RPMI8226 (cell line): Measurements from ENCODE around the gene AMN.

Experiments used
- DNase-seq: peaks from one replicate; pipeline ENCODE4 v3.0.0-alpha.2; 2015

AMN gene

DNA sequence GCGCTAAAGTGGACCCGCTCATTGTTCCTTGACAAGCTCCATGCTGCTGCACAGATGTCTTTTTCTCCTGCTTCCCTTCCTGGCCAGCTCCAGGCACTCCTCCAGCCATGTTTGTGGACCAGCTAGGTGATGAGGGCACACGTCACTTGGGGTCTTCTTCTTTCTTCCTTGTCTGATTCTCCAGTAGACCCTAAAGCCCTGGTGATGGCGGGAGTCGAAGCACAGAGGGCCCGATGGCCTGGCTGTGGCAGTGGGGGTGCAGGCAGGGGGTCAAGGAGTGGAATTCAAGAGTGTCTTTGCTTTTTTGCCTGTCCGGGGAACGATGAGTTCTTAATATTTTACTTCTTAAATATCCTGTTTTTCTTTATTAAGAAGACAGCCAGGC, 23.0 kb upstream of the AMN start:
- DNase-seq = no peak

DNA sequence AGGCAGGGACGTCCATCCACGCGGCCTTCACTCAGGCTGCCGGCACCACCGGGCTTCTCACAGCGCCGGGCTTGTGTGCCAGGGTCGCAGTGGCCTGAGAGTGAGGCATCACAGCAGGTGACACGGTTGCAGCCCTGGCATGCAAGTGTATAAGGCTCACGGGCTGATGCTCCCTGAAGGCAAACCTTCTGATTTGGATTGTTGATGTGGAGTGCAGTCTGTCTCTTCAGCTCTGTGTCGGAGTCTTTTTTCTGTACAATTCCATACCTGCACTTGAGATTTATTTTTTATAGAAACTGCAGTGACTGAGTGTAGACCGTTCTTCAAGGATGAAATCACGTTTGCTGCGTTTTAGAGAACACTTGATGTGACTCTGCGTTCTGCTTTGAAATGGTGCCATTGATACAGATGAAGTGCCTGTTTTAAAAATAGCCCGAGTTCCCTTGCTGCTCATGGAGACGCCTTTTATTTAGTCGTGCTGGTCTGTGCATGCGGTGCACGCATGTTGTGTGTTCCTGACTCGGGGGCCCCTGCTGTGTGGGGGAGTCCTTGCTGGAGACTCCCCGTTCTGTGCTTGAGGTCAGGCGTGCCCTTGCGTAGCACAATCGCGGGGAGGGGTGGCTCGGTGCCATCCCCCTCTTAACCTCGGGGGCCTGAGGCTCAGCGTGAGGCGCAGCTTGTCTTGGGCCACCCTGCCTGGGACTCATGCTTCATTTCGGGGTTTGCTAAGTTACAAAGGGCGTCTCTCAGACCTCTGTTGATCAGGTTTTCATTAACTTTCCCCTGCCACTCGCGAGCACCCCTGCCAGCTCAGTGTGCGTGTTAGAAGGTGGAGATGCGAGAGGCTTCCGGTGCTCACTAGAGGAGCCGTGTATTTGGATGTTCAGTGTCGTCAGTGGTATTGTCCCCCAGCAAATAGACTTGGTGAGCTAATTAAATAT, 21.6 kb upstream of the AMN start:
- DNase-seq = no peak

DNA sequence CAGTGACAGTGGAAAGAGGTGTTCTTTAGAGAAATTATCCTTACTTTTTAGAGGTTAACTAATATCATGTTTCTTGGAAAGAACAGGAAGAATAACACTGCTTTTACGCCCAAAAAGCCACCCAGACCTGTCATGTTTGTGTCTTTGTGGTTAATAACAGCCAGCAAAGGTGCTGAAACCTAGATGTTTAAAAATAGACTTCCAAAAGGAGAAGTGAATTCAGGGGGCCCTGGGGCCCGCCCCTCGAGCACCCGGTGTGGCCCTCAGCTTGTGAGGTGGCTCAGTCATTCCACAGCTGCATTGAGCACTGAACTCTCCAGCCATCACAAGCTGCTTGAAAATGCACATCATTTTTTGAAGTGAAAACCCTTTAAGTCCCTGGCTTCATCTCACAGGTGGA, 20.8 kb upstream of the AMN start:
- no peak for DNase-seq

DNA sequence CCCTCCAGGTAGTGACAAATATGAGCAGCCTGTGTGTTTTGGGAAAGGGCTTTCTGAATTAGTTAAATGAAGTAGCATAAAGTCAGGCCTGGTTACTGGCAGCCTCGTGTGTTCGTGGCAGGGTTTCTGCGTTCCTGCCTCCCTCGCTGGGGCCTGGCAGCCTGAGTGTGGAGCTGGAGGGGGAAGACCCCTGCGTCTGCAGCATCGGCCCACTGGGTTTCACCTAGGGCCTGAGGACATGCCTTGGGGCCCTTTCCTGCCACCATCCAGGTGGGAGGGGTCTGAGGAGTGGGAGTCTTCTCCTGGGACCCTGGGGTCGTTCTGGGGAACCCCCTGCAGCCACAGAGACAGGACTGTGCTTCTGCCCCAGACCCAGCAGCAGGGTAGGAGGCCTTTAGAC, 20.4 kb upstream of the AMN start:
- no peak for DNase-seq

DNA sequence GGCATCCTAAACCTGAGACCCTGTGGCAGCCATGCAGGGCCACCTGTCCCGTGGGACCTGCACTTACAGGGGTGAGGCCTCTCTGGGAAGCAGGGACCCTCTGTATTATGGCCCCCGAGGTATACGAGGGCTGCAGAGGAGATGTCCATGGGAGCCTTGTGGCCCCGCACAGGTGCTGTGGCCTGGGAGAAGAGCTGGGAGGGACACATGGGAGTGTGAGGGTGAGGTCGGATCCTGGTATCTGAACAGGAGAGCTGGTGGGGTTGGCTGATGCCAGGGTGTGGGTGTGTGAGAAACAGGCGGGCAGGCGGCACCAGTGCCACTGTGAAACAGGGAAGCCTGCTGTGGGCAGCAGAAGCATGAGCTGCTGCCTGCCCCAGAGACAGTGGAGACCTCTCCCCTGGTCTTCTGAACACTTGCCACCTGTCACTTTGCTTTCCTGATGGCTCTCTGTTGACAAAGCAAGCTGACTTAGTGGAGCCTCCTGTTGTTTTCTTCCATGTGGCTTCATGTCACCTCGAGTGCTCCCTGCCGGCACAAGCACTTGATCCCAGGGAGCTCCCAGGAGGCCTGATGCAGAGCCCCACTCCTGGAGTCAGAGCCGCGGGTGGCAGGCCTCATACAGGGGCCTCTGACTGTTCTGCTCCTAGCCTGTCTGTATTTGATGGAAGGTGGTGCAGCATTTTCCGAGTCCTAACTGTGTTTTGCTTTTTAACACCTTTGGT, 19.8 kb upstream of the AMN start:
- no peak for DNase-seq

DNA sequence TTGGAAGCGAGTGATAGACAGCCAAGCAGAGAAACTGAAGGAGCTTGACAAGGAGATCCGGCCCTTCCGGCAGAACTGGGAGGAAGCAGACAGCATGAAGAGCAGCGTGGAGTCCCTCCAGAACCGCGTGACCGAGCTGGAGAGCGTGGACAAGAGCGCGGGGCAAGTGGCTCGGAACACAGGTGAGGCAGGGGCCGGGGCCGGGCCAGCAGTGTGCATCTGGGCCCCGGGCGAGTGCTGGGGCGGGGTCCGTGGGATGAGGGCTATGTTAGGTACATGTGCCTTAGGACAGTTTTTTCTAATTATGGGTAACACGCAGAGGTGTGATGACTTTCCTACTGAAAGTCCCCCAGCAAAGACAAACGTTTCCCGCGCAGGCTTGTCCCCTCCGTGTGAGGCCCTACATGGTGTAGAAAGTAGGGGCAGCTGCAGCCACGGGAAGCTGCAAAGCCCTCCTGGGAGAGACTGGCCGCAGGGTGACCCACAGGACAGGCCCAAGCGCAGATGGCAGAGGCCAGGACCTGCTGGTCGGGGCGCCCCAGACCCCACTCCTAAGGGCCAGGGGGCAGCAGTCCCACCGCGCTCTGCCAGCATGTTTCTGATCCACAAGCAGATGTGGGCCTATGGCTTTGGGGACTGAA, 19.1 kb upstream of the AMN start:
- no peak for DNase-seq

DNA sequence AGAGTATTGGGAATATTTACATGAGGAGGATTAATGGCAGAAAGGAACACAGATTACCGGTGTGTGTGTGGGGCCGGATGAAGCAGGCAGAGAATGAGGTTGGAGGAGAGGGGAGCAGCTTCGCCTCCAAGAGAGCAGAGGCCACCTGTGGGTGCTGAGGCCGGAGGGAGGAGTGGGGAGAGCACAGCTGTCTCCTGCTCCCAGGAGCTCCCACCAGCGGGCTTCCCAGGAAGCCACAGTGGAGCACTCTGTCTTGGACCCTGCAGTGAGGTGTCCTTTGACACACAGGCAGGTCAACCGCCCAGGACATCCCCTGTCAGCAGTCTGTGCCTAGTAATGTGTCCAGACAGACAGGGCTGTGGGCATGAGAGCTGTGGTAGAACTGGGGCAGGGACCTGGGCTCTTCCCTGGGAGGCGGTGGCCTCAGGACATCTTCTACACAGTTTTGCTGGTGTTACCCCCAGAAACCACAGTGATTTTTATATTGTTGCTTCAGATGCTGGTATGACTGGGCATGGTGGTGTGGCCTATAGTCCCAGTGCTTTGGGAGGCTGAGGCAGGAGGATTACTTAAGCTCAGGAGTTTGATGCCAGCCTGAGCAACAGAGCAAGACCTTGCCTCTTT, 18.5 kb upstream of the AMN start:
- DNase-seq = no peak

DNA sequence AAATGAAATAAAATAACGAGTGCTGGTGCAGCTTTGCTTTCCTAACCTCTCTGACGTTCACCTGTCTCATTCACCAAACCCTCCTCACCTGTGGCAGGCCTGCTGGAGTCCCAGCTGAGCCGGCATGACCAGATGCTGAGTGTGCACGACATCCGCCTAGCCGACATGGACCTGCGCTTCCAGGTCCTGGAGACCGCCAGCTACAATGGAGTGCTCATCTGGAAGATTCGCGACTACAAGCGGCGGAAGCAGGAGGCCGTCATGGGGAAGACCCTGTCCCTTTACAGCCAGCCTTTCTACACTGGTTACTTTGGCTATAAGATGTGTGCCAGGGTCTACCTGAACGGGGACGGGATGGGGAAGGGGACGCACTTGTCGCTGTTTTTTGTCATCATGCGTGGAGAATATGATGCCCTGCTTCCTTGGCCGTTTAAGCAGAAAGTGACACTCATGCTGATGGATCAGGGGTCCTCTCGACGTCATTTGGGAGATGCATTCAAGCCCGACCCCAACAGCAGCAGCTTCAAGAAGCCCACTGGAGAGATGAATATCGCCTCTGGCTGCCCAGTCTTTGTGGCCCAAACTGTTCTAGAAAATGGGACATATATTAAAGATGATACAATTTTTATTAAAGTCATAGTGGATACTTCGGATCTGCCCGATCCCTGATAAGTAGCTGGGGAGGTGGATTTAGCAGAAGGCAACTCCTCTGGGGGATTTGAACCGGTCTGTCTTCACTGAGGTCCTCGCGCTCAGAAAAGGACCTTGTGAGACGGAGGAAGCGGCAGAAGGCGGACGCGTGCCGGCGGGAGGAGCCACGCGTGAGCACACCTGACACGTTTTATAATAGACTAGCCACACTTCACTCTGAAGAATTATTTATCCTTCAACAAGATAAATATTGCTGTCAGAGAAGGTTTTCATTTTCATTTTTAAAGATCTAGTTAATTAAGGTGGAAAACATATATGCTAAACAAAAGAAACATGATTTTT, 17.1 kb upstream of the AMN start:
- no peak for DNase-seq

DNA sequence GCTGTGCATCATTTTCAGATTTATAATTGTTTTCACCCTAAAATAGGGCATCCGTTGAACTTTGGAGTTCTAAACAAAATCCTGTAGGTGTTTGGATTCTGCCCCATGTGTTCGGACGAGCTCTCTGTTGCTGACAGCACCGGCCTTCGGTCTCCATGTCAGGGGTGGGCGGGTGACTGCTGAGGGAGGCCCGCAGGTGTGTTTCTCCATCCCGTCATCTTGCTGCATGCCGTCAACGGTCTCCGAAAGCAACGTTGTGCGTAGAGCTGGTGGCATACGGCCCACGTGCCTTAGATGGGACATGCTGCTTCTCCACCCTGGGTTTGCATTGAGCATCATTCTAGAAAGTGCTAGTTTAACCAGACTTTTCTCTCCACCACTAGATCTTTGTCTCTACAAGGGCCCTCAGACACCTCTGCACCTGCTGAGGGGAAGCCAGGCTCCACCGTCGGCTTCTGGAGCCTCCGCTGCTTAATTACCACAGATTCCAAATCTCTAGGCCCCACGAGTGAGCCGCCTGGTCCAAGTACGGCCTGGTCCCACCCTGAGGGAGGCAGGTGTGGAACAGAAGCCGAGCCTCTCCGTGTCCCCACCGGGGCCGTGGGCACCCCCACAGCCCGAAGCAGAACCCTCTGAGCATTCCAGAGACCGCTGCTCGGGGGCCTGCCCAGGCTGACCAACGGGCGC, 15.7 kb upstream of the AMN start:
- no peak for DNase-seq

DNA sequence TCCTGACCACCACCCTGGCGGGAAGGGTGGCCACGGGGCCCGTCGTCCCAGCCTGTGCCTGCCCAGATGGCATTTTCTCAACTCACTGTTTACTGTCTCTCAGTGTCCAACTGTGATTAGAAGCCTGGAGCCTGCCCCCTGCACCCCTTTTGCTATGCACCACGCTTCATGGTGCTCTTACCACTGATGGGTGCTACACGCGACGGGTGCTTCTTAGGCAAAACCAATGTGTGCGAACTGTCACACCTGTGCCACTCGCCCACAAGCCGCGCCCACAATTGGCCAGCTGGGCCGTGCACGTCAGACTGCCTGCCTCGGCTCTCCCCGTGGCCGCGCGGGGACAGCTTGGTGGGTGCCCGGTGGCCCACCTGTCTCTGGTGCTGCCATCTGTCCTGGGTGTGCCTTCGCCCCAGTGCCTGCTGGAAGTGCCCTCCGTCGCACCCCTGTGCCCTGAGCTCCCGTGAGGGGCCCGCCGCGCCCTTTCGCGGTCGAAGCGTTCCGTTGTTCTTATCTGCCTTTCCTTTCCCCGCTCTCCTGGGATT, 15.1 kb upstream of the AMN start:
- no peak for DNase-seq

DNA sequence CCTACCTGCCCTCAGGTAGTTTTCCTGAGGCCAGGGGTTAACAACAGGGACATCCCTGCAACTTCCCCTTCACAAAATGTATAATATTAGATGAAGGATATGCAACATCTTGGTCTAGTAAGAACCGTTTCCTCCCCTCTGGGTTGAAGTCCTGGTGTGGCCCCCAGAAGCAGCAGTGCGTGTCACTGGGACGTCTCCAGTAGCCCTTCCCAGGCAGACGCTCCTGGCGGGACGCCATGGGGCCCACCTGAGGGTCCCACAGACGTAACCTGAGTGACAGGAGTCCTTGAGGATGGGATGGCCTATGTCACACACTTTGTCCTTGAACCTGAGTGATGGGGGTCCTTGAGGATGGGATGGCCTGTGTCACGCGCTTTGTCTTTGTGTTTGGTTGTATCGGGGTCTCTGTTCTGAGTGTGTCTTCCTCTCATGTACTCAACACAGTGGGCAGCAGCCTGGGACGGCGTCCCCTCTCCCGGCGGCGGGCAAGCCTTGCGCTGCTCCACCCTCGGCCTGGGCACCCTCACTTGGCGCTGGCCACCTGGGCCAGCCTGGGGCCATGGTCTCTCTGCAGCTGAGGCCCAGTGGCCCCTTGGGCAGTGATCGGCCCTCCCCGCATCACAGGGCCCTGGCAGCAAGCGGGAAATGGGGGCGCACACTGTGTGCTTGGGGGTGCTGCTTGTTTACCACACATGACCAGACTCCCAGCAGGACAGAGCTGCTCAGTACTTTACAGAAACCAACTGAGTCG, 14.3 kb upstream of the AMN start:
- DNase-seq = no peak

DNA sequence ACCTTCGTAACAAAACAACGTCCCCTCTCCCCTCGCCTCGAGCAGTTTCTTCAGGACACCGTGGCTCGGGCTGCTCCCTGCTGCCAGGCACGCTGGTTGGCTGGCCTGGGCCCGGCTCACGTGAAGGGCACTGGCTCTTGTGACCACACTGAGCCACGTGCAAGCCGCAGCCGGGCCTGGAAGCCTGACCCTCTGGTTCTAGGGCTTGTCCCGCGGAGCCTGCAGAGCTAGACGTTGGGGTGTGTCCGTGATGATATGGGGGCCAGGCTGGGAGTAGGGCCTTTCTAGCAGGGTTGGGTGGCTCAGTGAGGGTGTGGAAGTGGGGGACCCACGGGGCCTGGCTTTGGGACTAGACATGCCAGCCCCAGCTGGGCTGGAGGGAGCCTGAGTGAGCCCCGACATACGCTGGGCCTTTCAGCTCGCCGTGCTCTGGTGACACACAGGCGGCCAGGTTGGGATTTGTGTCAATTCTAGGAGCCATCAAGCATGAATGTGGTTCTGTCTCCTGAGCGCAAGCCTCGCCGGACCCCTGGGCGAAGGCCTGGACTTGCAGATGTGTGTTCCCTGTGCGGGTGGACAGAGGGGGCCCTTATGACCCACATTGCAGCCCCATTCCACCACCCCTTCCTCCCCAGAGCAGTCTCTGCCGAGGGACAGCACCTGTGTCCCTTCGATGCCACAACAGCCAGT, 13.6 kb upstream of the AMN start:
- no peak for DNase-seq

DNA sequence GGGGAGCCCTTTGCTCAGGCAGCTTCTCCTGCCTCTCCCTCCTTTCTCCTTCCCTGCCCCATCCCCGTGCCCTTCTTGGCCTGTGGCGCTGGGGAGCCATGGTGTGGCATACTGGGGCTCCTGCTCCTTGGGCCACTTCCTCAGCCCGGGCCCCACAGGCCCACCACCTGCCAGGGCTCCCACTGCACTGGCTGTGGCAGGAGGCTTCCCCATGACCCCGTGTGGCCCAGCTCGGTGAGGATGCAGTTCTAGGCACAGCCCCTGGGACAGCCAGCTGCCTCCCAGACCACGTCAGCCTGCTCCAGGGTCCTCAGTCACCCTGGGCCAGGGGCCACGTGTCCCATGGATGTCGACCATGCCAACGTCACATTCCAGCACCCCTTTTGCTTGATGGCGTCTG, 13.0 kb upstream of the AMN start:
- DNase-seq = no peak

DNA sequence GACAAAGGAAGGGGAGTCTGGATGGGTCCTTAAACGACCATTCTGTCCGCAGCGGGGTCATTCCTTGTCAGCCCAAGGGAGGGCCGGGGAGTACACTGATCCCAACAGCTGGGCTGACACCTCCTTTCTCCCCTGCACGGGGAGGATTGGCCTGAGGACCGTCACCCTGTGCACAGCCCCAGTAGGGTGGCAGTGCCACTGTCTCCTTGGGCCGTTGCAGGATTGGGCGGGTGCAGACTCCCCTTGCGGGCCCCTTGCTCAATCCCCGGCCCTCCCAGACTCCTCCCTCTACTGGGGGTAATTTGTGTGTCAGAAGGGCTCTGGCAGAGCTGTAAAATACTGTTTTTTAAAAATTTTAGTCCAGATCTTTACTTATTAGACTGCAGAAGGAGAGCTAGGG, 12.6 kb upstream of the AMN start:
- no peak for DNase-seq

DNA sequence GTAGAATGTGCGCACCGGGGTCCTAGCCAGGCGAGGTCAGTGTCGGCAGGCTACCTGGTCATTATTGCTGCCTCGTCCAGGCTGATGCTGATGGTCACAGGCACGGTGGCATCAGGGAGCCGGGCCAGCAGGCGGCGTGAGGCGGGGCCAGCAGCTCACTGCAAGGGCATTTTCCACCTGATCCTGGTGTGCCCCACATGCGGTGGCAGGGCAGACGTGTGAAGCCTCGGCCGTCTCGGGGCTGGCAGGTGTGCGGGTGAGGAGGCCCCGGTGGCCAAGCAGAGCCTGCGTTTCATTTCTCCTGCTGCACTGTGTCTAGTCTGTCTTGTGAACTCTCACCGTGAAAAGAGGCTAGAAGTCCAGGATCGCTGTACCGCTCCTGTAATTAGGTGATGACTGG, 12.0 kb upstream of the AMN start:
- DNase-seq = no peak

DNA sequence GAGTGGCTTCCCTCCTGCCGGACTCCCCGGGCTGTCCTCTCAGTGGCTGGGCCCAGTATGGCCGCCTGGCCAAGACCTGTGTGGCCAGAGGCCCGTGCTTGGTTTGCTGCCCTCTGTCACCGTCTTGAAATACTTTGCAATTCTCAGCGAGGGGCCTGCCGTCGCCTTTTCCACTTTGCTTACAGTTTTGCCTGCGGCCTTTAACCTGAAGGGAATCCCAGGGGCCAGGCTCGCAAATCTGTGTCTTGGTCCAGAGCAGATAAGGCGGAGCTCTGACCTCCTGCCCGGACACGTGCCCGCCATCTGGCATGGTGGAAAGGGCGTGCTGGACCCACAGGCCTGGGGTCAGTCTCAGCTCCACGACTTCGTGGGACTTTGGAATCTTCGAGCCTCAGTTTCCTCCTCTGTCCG, 10.9 kb upstream of the AMN start:
- DNase-seq = no peak

DNA sequence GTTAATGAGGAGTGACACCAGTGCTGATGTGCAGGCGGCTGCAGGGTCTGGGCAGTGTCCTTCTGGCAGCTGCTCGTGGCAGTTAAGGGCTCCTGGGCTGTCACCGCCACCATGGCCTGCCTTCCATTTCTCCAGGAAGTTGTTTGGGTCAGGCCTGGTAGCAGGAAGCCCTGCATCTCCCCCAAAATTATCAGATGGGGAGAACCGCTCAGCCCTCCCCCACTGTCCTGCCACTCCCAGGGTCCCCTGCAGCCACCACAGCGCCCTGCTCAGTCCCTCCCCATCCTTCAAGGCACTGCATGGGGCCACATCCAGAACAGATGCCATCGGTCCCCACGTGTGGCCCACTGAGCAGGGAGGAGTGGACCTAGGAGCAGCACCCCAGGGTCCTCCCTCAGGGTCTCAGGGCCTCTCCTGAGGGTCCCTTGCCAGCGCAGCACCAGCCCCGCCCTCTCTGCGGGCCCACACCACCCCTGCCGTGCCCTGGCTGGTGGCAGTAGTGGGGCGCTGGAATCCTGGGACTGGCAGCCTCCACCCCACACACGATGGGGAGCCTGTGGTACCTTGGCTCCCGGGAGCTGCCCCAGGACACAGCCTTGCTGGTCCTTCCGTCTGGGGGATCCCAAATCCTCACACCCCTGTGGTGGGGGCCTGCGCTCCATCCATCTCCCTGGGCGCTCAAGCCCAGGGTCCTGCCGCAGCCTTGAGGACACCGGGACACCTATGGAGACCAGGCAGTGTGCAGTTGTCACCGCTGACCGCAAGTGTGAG, 10.3 kb upstream of the AMN start:
- DNase-seq = no peak

DNA sequence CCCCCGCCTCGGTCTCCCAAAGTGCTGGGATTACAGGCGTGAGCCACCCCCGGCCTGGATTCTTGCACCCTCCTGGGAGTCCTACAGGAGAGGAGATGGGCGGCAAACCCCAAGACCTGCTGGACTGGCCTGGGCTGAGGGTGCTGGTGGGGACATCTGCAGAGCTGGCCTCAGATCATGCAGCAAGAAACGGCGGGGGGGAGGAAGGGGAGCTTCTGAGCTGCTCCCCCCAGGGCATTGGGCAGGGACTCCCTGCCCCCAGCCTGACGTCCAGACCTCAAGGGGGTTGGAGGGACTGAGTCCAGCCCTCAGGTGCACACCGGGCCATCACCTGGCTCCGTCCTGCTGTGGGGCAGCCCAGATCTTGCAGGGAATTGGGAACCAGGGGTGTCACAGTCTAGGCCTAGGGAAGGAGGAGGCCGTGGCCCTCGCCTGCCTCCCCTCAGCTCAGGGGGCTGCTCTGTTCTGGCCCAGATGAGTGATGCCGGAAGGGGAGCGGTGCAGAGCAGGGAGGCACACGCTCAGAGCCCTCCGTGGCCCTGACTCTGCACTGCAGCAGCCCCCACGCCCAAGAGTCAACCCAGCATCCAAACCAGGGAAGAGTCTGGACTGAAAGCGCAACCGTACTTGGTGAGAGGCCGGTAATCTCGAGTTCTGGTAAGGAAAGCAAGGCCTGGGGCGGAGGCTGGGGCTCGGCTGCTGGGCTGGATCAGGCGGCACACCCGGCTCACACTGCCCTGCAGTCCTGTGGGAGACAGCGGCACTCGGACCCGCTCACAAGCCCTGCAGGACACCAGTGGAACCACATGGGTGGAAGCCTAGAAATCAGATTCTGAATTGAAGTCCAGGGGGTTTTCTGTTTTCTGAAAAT, 8.9 kb upstream of the AMN start:
- no peak for DNase-seq
